Suprapubic skin (tissue), 4 donors: Measurements from ENCODE around the gene HIBADH.

ENCODE experiments used
- CTCF ChIP-seq, 2 donors: fragments of 200-600 bp in 1 of 2; fragments of 450-650 bp in 1 of 2; sonication (generic) in 1 of 2; IDR thresholded peaks; one replicate each; pipeline ENCODE4 v1.5.1; 2016 to 2019; ENCODE audit warnings: antibody characterized with exemption in 2 of 2, mild to moderate bottlenecking in 1 of 2, moderate library complexity in 1 of 2
- EP300 ChIP-seq: sonication (generic); formaldehyde crosslinking; IDR thresholded peaks from one replicate; pipeline ENCODE4 v1.6.1; 2017; ENCODE audit warnings: antibody characterized with exemption
- POLR2A ChIP-seq, 2 donors: fragments of 450-650 bp; IDR thresholded peaks; one replicate each; pipeline ENCODE4 v1.6.1; 2017; ENCODE audit warnings: antibody characterized with exemption in 2 of 2, mild to moderate bottlenecking in 2 of 2, moderate library complexity in 2 of 2
- POLR2AphosphoS5 ChIP-seq, 3 donors: sonication (generic); formaldehyde crosslinking; IDR thresholded peaks; one replicate each; pipeline ENCODE4 v1.6.1; 2017; ENCODE audit warnings: antibody characterized with exemption in 3 of 3

- TF ChIP-seq CTCF (IDR thresholded peaks at IDR 0.05) (no peak), EP300 (no peak), POLR2AphosphoS5 (IDR thresholded peaks at IDR 0.05) (no peak), POLR2A (IDR thresholded peaks at IDR 0.05) (no peak)
Observed at GRCh38 chr7:27522566-27522965, 140.1 kb downstream of the HIBADH start.
